Endothelial cell of hepatic sinusoid (primary cell): ENCODE measurements around the gene CSTPP1.
"Not testable (repeated sequence)": the region's sequence is repeated elsewhere in the genome, so short reads cannot be mapped to it uniquely, and the experiment has no call there.

Source experiments
- in situ Hi-C: cut with HindIII; loops from 2 replicates; pipeline ENCODE4 v1.10.0; 2017; ENCODE audit warnings: low sequenced_read_pairs

CSTPP1 gene

DNA sequence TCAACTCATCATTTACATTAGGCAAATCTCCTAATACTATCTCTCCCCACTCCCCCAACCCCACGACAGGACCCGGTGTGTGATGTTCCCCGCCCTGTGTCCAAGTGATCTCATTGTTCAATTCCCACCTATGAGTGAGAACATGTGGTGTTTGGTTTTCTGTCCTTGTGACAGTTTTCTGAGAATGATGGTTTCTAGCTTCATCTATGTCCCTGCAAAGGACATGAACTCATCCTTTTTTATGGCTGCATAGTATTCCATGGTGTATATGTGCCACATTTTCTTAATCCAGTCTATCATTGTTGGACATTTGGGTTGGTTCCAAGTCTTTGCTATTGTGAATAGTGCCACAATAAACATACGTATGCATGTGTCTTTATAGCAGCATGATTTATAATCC lies 176.4 kb downstream of the CSTPP1 start:
- in situ Hi-C loops = not testable (repeated sequence)

DNA sequence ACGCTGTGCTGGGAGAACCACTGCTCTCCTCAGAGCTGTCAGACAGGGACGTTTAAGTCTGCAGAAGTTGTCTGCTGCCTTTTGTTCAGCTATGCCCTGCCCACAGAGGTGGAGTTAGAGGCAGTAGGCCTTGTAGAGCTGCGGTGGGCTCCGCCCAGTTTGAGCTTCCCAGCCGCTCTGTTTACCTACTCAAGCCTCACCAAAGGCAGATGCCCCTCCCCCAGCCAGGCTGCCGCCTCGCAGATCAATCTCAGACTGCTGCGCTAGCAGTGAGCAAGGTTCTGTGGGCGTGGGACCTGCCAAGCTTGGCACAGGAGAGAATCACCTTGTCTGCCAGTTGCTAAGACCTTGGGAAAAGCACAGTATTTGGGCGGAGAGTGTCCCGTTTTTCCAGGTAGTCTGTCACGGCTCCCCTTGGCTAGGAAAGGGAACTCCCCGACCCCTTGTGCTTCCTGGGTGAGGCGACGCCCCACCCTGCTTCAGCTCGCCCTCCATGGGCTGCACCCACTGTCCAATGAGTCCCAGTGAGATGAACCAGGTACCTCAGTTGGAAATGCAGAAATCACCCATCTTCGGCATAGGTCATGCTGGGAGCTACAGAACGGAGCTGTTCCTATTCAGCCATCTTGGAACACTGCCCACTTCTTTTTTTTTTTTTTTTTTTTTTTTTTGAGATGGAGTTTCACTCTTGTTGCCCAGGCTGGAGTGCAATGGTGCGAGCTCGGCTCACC lies 182.6 kb downstream of the CSTPP1 start:
- in situ Hi-C loops = not testable (repeated sequence)

- in situ Hi-C loops = no loop called here
Measured at GRCh38 chr11:47121056-47121455, 184.5 kb downstream of the CSTPP1 start.

GRCh38 chr11:47121731-47122130 lies 185.2 kb downstream of the CSTPP1 start:
- in situ Hi-C loops = no loop called here

DNA sequence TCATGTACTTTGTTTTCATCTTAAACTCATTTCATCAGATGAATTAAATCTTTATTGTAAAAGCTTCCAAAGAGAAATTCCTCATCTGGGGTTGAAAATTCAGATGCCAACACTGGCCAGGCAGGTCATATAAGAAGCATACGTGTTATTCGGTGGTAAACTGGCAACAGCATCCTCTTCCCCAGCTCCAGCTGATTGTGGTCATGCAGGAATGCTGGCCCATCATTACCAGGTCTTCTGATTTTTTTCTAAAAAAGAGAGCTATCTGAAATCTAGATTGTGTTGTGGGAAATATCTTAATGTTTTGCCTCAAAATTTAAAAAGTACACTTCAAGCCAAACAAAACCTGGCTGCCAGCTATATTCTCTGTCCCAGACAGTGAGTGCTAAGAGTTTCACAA lies 186.5 kb downstream of the CSTPP1 start:
- in situ Hi-C loops = no loop called here

DNA sequence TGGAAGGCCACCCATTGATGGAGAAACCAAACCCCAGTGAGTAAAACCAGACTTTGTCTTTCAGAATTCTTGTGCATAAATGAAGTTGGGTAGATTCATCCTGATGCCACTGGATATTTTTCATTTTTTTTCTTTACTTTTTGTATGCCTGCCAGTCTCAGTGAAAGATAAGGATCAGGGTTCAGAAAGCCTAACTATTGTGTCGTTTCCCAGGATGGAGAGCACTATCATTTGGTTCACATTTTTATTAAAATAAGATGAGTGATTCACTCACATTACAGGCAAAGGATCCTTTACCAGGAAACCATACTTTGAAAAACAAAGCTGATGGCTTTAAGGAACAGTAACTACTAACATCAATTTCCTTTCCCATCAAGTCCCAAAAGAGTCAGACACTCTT lies 188.1 kb downstream of the CSTPP1 start:
- in situ Hi-C loops = no loop called here

DNA sequence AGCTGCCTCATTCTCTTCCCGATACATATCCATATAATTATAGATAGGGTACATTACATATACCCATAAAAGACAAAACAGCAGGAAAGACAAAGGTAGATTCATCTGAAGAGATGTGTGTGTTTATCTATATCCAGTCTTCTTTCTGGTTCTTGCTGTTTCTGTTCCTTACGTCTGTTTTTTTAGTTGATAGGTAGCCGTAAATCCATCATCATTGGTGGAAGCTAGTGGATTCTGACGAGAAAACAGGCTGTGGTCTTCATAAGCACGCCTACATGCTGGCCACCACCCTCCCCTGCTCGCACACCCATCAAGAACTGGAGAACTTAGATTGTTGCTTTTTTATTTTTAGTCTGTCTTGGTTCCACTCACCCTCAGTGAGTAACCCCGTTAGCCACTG lies 188.5 kb downstream of the CSTPP1 start:
- in situ Hi-C loops = no loop called here

- in situ Hi-C loops = no loop called here
Measured at GRCh38 chr11:47127213-47127612, 190.7 kb downstream of the CSTPP1 start.

DNA sequence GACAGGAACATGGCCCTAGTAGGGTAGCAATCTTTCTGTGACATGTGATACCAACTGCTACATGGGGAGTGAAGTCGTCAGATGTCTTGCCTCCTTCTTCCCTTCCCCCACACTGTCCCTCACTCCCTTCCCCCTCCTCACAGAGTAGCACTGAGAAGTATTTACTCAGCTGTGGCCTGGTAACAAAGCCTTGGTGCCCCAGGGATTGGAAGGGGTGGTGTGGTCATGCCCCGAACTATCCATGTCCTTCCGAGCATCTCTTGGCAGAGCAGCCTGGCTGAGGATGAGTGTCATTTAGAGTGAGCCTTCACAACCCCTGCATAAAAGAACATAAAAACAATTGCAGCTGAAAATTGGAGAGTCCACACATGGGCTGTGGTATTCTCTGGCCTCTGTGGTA lies 194.0 kb downstream of the CSTPP1 start:
- in situ Hi-C loops = no loop called here

DNA sequence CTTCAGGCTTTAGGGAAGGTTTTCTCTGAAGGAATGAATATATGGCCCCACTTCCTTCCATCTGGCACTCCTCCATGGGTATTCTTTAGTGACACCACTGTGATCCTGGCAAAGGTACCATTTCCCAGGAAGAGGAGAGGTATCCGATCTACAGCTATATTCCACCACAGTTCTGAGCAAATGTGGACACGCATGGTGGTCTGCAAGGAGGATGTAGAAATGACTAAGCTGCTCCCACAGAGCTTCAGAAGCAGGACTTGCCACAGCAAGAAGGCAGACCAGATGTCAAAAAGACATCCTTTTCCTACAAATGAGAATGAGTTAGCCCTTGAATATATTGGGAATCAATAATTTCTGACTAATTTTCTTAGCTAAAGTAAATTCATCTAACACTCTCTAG lies 194.6 kb downstream of the CSTPP1 start:
- in situ Hi-C loops = no loop called here

DNA sequence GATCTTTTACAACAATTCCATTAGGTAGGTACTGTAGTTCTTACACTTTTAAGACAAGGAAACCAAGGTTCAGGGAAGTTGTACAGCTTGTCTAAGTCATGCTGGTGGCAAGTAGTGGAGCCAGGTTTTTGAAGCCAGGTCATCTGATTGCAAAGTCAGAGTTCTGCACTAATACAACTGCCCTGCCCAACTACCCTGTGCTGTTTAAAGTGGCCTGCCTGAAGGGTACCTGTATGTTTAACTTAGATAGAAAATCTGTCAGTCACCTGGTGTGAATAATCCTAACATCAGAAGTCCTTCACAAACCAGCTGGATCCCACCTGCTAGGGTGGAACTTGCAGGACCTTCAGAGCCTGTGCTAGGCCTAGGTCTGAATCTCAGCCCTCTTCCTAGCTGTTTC lies 195.9 kb downstream of the CSTPP1 start:
- in situ Hi-C loops = no loop called here

DNA sequence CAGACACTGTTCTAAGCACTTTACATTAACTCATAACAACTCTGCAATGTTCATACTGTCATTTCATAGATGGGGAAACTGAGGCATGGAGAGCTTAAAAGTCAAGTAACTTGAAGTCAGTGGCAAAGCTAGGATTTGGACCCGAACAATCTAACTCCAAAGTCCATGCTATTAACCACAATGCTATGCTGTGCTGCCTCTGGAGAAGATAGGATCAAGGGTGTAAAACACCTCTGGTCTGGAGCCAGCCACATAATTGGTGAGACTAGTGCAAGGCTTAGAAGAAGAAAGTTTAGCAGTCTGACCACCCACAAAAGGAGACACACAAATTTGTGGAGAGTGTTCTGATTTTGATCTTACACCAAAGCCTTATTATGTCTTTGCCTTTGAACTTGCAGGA lies 196.4 kb downstream of the CSTPP1 start:
- in situ Hi-C loops = no loop called here

DNA sequence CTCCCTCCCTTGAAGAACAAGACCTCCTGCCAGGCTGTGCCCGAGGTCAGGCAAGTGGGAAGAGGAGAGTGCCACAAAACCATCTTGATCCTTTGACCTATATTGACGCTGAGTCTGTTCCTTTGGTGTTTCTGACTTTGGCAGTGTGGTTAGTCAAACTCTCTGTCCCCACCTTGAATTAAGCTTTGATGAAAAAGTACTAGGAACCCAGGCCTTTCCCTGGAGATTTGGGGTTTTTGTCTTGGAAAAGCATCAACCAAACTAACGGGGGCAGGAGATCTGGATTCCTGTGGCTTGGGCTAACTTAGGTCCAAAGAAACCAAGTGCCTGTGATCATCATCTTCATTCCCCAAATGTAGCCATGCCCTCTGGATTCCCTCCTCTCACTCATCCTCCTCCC lies 199.8 kb downstream of the CSTPP1 start:
- in situ Hi-C loops = loop anchor here (5.0 kb wide), 1 partner anchor 49 kb away; no protein-coding TSS in a partner anchor

DNA sequence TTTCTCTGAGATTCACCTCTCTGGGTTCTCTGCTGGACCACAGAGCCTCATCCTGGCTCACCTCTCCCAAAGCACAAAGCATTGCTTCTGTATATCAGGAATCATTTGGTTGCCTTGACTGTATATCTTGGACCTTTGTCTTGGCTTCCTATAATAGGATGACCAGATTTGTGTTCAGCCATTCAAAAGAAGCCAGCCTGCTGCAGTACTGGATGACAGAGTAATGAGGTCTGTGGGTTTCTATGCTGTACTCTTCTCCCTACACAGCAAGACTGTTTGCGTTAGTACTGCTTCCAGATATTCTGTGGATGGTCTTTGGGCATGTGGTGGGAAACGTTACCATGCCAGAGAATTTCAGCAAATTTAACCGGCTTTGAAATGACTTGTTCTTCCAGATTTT lies 200.4 kb downstream of the CSTPP1 start:
- in situ Hi-C loops = loop anchor here (5.0 kb wide), 1 partner anchor 50 kb away; no protein-coding TSS in a partner anchor

DNA sequence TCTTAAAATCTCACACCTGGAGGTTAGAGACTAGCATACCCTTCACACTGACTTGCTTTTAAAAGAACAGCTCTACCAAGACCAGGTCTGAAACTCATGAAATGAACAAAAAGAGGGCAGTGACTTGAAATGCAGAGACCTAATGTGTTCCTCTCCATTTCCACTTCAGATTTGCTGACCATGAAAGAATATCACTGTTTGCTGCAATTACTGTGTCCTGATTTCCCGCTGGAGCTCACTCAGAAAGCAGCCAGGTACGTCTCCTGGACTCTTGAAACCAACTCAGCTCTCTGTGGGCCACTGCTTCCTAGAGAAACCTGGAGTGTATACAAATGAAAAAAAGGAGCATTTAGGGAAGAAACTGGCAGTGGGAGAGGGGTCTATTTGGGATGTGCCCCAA lies 200.9 kb downstream of the CSTPP1 start:
- in situ Hi-C loops = loop anchor here (5.0 kb wide), 1 partner anchor 50 kb away; no protein-coding TSS in a partner anchor

DNA sequence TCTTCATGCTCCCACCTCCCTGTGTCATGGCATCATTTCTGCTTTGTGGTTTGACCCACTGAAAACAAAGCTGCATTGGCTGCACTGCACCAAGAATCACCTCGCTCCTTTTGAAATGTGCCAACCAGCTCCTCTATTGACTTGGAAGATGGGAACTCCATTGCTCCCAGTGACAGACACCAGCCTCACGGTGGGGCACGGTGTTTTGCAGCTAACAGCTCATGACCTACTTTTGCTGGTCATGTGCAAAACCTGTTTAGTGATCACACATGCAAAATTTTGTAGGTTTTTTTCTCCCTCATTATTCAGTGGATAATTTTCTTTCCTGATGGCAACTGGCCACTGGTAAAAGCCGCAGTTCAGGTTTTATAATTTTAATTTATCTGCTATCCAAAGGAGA lies 203.3 kb downstream of the CSTPP1 start:
- in situ Hi-C loops = loop anchor here (5.0 kb wide), 1 partner anchor 53 kb away; no protein-coding TSS in a partner anchor

- in situ Hi-C loops = no loop called here
Measured at GRCh38 chr11:47143322-47143721, 206.8 kb downstream of the CSTPP1 start.

DNA sequence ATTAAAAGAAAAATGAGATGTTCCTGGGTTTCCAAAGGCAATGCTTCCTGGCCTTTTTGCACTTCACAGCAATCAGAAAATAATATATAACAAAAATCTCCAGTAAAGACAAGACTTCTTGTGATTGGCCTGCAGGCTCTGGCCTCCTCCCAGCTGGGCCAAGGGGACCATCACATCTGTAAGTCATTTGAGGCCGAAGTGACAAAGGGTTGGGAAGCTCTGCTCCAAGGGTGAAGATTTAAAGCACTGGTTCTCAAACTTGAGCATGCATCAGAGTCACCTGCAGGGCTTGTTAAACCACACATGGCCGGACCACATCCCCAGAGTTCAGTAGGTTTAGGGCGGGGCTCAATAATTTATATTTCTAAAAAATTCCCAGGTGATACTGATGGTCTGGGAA lies 208.0 kb downstream of the CSTPP1 start:
- in situ Hi-C loops = no loop called here

- in situ Hi-C loops = loop anchor here (5.0 kb wide), 1 partner anchor 40 kb away; no protein-coding TSS in a partner anchor
Measured at GRCh38 chr11:47147250-47147649, 210.7 kb downstream of the CSTPP1 start.

- in situ Hi-C loops = loop anchor here (5.0 kb wide), 1 partner anchor 40 kb away; no protein-coding TSS in a partner anchor
Measured at GRCh38 chr11:47147681-47148080, 211.1 kb downstream of the CSTPP1 start.

DNA sequence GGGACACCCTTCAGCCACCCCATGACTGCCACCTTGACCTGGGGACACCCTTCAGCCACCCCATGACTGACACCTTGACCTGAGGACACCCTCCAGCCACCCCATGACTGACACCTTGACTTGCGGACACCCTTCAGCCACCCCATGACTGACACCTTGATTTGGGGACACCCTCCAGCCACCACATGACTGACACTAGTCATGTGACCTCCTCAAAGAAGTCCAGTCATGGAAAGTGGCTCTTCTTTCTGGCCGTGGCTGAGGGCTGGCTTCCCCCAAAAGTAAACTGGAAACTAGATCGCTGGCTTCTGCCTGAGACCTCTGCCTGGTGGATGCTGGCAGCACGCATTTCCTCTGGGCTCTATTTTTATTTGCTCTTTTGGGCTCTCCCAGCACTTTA lies 211.7 kb downstream of the CSTPP1 start:
- in situ Hi-C loops = loop anchor here (5.0 kb wide), 1 partner anchor 41 kb away; no protein-coding TSS in a partner anchor

- in situ Hi-C loops = loop anchor here (5.0 kb wide), 1 partner anchor 42 kb away; no protein-coding TSS in a partner anchor
Measured at GRCh38 chr11:47148903-47149531, 212.5 kb downstream of the CSTPP1 start.
